Pancreas (tissue), 10 donors: ENCODE measurements around the gene PARP8. TPM values are rescaled to one million over a fixed set of nuclear protein-coding genes. Genes with fewer than 3 reads are reported as not detected.

Experiments used
- ATAC-seq, 4 donors: fragments of 200-7000 bp; cut with Tn5 transposase; one replicate each; pipeline versions ENCODE4 v1.8.0 to v1.9.1; 2020; ENCODE audit warnings: mild to moderate bottlenecking in 4 of 4, moderate library complexity in 4 of 4
- DNase-seq, 6 donors: peaks; one replicate each; pipeline ENCODE4 v3.0.0-alpha.2; 2020
- FAIRE-seq: peaks from 2 replicates; lab custom pipeline; 2012; peaks lifted over from hg19 to GRCh38; lab: Jason Lieb, UNC
- H3K27ac ChIP-seq, 4 donors: fragments of 200-600 bp; sonication (generic); 1 replicate in 3 of 4; 2 replicates in 1 of 4; pipeline versions ENCODE4 v1.5.0 to v1.8.0; 2020
- H3K27me3 ChIP-seq, 4 donors: fragments of 200-600 bp; one replicate each; pipeline ENCODE4 v1.8.0; 2021
- H3K36me3 ChIP-seq, 3 donors: fragments of 200-600 bp; sonication (generic) in 1 of 3; one replicate each; pipeline versions ENCODE4 v1.5.0 to v1.8.0; 2020 to 2021
- H3K4me1 ChIP-seq, 3 donors: fragments of 200-600 bp; one replicate each; pipeline ENCODE4 v1.8.0; 2021
- H3K4me3 ChIP-seq, 4 donors: fragments of 200-600 bp; sonication (generic) in 2 of 4; one replicate each; pipeline versions ENCODE4 v1.5.0 to v1.8.0; 2020 to 2021
- H3K9me3 ChIP-seq, 4 donors: fragments of 200-600 bp; one replicate each; pipeline ENCODE4 v1.8.0; 2021
- CTCF ChIP-seq, 4 donors: fragments of 200-600 bp; sonication (generic) in 3 of 4; IDR thresholded peaks; one replicate each; pipeline versions ENCODE4 v1.5.0 to v1.8.0; 2021; ENCODE audit warnings: antibody characterized with exemption in 4 of 4
- WGBS, 2 donors: extraction: QIAGEN DNeasy Blood & Tissue Kit; methylation state at CpG; one replicate each; pipeline ENCODE4 v1.1.7; 2013; 5-methylcytosine and 5-hydroxymethylcytosine counted together
- intact Hi-C, 3 donors: fragments of 100-400 bp; cut with DNase I; formaldehyde crosslinking; loops; one replicate each; pipeline versions ENCODE4 v1.11.1 to v1.14.2; 2022
- polyA plus RNA-seq, 2 donors: library from polyadenylated mRNA; stranded (reverse); fragments of 200-250 nt; gene quantifications; one replicate each; pipeline ENCODE4 v1.2.3, GENCODE V29; 2013
- total RNA-seq, 6 donors: library from RNA; stranded (reverse); fragmentation: NEBNext Ultra II Directional in 4 of 6; extraction: Animal tissue kit (Norgen Biotek cat#: 25700) in 4 of 6; gene quantifications; one replicate each; pipeline versions ENCODE4 v1.2.1 to v1.2.4, GENCODE V29; 2021 to 2023
- donor health status: healthy with polysubstance abuse.
- donor health status: DM: no; HTN: no; CAD: no; lungs with moderate emphysema.
- donor health status: DM: no; HTN: no; CAD: no.
- donor health status: control.
- donor health status: control.
- donor health status: Bipolar disorder and iron deficiency.
- donor health status: DM: yes; HTN: yes; CAD: no.
- donor health status: DM: no; HTN: no; CAD: no.
- donor health status: DM: no; HTN: no; CAD: no.
- donor health status: DM: yes; HTN: yes; CAD: no.

Gene PARP8
- total and polyA plus RNA-seq, 8 donors: 4.7 to 25.0 (median 13.4) TPM

DNA sequence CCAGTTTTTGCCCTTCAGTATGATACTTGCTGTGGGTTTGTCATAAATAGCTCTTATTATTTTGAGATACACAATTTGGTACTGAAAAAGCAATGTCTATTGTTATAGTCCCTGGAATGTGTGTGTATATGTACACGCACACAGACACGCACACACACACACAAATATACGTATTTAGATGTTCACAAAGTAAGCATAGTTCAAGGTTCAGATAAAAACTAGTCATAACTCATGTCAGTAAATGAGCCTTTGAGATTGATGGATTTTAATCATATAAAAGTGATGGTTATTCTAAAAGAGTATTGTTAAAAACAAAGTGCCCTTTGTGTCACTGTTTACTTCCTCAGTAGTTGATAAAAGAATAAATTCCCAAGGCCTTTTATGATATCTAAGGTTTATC lies 147.3 kb downstream of the PARP8 start:
- DNase-seq: no peak
- Histone ChIP-seq H3K4me1 (no peaks in the 10 kb centered on the region), H3K27me3 (no peaks in the 10 kb centered on the region), H3K4me3 (no peak overlapping the region), H3K9me3 (no peaks in the 10 kb centered on the region), H3K36me3 (no peaks in the 10 kb centered on the region), H3K27ac (no peak overlapping the region)
- intact Hi-C loops: no loop called here
- WGBS, 2 donors: 92 to 93% methylated on average over 3 of the region's 3 CpGs
- no peak for FAIRE-seq
- TF ChIP-seq CTCF (IDR thresholded peaks at IDR 0.05): no peak
- ATAC-seq: no peak

DNA sequence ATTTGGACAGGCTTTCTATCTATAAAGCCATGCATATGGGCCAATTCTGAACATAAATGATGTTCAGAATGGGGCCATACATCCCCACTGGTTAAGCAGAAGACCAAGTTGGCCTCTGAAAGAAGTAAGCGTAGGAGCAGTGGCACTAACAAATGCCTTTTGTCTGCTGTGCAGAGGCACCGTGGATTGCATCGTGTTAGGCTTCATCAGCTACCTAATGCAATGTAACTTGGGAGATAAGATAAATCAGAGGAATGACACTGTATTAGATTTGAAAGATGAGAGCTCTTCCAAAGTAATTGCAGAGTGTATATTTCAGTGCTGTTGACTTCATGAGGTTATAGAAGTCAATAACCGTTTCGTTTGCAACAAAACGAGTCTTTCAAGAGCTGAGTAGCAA lies 148.1 kb downstream of the PARP8 start:
- ATAC-seq: no peak
- no peaks in the 10 kb centered on the region for H3K9me3 ChIP-seq
- H3K4me3 ChIP-seq: no peak overlapping the region
- intact Hi-C loops: no loop called here
- no peak for DNase-seq
- no peaks in the 10 kb centered on the region for H3K4me1 ChIP-seq
- H3K36me3 ChIP-seq: no peaks in the 10 kb centered on the region
- no peak for TF ChIP-seq CTCF (IDR thresholded peaks at IDR 0.05)
- 79 to 87% methylated on average over 6 of the region's 6 CpGs for WGBS, 2 donors
- no peak overlapping the region for H3K27ac ChIP-seq
- H3K27me3 ChIP-seq: no peaks in the 10 kb centered on the region
- FAIRE-seq: no peak

- no peaks in the 10 kb centered on the region for H3K9me3 ChIP-seq
- FAIRE-seq (no peak), ATAC-seq (no peak), DNase-seq (no peak)
- intact Hi-C loops: no loop called here
- TF ChIP-seq CTCF (IDR thresholded peaks at IDR 0.05): no peak
- H3K27ac ChIP-seq: no peak overlapping the region
- H3K4me3 ChIP-seq: no peak overlapping the region
- no peaks in the 10 kb centered on the region for H3K4me1 ChIP-seq
- H3K36me3 ChIP-seq: no peaks in the 10 kb centered on the region
- H3K27me3 ChIP-seq: no peaks in the 10 kb centered on the region
- 96 to 99% methylated on average over 2 of the region's 2 CpGs for WGBS, 2 donors
Measured at GRCh38 chr5:50822046-50822445, 155.6 kb downstream of the PARP8 start.

- H3K9me3 ChIP-seq: no peaks in the 10 kb centered on the region
Measured at GRCh38 chr5:50822761-50823160, 156.3 kb downstream of the PARP8 start.

DNA sequence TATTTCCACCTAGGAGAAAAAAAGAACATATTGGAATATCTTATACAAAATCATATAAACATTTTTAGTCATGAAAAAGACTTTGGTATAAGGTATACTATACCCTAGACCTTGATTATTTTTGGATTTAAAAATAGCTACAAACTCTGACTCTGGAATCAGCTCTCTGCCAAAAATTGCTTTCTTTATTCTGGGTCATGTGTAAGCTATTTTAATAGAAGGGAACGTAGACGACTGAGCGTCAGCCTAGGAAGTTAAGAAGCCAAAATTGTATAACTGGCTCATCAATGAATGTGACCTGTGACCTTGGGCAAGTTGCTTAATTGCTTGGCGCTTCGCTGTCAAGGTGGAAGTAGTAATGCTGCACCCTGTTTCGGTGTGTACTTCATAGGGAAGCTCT lies 157.1 kb downstream of the PARP8 start:
- intact Hi-C loops: no loop called here
- 90 to 92% methylated on average over 6 of the region's 6 CpGs for WGBS, 2 donors
- Histone ChIP-seq H3K4me3 (no peak overlapping the region), H3K36me3 (no peaks in the 10 kb centered on the region), H3K27me3 (no peaks in the 10 kb centered on the region), H3K9me3 (no peaks in the 10 kb centered on the region), H3K27ac (no peak overlapping the region), H3K4me1 (no peaks in the 10 kb centered on the region)
- TF ChIP-seq CTCF (IDR thresholded peaks at IDR 0.05): no peak
- FAIRE-seq: no peak
- no peak for ATAC-seq
- no peak for DNase-seq

More at GRCh38 chr5:50822761-50823160, 156.3 kb downstream of the PARP8 start:
- intact Hi-C loops: no loop called here
- no peak for ATAC-seq
- Histone ChIP-seq H3K36me3 (no peaks in the 10 kb centered on the region), H3K4me3 (no peak overlapping the region), H3K27ac (no peak overlapping the region), H3K27me3 (no peaks in the 10 kb centered on the region), H3K4me1 (no peaks in the 10 kb centered on the region)
- WGBS, 2 donors: 93 to 95% methylated on average over 3 of the region's 3 CpGs
- DNase-seq: no peak
- FAIRE-seq: no peak
- no peak for TF ChIP-seq CTCF (IDR thresholded peaks at IDR 0.05)
